Activated naive CD8-positive, alpha-beta T cell treated with anti-CD3 and anti-CD28 coated beads for 36 hours (primary cell): ENCODE measurements around the gene BORCS8. TPM values are rescaled to one million over a fixed set of nuclear protein-coding genes. Genes with fewer than 3 reads are reported as not detected.

Experiments
- DNase-seq: peaks from one replicate; pipeline ENCODE4 v3.0.0; 2021
- H3K27ac Mint-ChIP-seq: one replicate; pipeline ENCODE4 v1.8.0; 2022; ENCODE audit warnings: mild to moderate bottlenecking, moderate library complexity, mixed read lengths
- H3K27me3 Mint-ChIP-seq: one replicate; pipeline ENCODE4 v1.8.0; 2022; ENCODE audit warnings: mild to moderate bottlenecking, mixed read lengths
- H3K36me3 Mint-ChIP-seq: one replicate; pipeline ENCODE4 v1.8.0; 2021; ENCODE audit warnings: mild to moderate bottlenecking, mixed read lengths
- H3K4me1 Mint-ChIP-seq: one replicate; pipeline ENCODE4 v1.8.0; 2021; ENCODE audit warnings: mixed read lengths
- H3K4me3 Mint-ChIP-seq: one replicate; pipeline ENCODE4 v1.8.0; 2022; ENCODE audit warnings: mild to moderate bottlenecking, moderate library complexity, mixed read lengths
- H3K9me3 Mint-ChIP-seq: one replicate; pipeline ENCODE4 v1.8.0; 2022; ENCODE audit warnings: mixed read lengths
- total RNA-seq, 2 experiments: library from RNA; stranded (reverse); gene quantifications; one replicate each; pipeline ENCODE4 v1.2.3, GENCODE V29; 2021

BORCS8 gene
- total RNA-seq, 2 experiments from 2014 or later, result 29.8 to 31.1 TPM

DNA sequence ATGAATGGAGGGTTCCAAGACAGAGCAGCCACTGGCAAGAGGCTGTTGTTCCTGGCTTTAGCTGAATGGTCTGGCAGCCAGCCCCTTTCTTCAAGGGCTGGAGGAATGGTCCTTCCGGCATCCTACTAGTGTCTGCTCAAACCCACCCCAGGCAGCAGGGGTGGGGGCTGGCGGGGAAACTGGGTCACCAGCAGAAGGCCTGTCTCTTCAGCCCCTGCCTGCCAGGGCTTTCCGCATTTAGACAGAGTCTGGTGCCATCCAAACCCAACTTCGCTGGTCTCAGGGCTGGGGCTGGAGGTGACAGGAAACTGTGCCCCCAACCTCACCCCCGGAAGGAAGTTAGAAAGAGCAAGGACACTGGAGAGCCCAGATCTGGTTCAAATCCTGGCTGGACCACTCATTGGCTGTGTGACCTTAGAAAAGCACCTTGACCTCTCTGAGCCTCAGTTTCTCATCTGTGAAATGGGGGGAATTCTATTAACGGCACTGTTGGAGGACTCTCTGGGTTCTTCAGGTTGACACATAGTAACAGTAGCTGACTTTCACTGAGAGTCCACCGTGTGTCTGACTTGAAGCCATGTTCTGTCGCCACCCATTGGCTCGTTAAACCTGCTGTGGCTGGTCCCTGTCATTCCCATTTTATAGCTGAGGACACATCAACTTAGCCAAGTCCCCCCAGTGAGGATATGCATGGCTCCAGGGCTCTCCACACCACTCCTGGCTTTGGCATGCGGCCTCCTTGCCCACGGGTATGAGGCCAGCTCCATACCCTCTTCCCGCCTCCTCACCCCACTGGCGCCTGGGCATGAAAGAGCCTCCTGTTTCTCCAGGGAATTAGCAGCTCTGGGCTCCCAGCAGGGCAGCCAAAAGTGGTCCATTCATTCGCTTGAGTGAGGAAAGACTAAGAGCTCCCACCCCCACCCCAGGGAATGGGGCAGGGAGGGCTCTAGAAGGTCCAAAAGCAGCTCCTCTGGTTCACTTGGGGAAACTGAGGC lies 13.8 kb upstream of the BORCS8 start:
- peaks cover 19% of the 10 kb centered on the region for H3K4me1 Mint-ChIP-seq
- peaks cover 10% of the 10 kb centered on the region for H3K36me3 Mint-ChIP-seq
- no peak overlapping the region for H3K4me3 Mint-ChIP-seq
- DNase-seq, result no peak
- H3K9me3 Mint-ChIP-seq, result no peaks in the 10 kb centered on the region
- peaks cover 15% of the 10 kb centered on the region for H3K27me3 Mint-ChIP-seq
- no peak overlapping the region for H3K27ac Mint-ChIP-seq

DNA sequence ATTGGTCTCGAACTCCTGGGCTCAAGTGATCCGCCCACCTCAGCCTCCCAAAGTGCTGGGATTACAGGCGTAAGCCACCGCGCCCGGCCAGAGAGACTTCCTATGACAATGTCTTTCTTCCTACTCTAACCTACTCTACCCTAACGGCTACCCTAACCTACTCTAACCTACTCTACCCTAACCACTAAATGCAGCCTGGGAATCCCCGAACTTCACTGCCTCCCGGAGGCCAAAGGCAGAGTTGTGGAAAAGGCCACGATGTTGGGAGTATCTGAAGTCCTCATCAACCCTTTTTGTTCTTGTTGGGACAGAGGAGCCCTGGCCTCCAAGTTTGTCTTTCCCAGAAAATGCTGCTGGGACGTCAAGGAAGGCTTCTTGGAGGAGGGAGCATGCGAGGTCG lies 12.2 kb upstream of the BORCS8 start:
- peaks cover 19% of the 10 kb centered on the region for H3K4me1 Mint-ChIP-seq
- peaks cover 19% of the 10 kb centered on the region for H3K36me3 Mint-ChIP-seq

DNA sequence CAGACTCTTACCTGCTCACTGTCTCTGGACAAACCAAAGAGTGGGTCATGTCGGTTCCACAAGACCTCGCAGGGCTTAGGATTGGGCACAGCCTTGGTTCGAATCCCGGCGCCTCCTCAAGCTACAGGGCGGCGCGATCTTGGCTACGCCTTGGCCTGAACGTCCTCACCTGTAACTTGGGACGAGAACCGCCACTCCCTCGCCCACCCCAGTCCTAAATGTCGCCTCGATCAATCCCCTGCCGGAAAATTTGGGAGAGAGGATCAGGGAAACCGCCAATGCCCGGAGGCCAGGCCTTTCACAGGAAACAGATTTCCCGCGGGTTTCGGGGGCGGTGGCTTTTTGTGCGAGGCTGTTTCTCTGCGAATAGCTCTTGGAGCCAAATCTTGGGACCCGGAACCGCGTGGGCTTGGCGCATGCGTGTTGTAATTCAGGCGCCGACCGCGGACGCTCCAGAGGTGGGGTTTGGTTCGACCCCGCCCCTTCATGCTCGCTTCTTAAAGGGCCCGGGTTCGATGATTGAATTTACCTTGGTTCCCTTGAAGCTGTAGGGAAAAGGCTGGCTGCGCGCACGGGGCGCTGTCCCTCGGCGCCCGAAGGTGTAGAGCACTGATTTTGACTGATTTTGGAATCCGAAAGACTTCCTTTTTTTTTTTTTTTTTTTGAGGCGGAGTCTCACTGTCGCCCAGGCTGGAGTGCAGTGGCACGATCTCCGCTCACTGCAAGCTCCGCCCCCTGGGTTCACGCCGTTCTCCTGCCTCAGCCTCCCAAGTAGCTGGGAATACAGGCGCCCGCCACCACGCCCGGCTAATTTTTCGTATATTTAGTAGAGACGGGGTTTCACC lies 11.3 kb upstream of the BORCS8 start, which contains the start of gene NR2C2AP:
NR2C2AP (minus strand) TSS at position 403 of the 845 bp plus-strand sequence; CDS start at position 49, 354 bp downstream.
- no peaks in the 10 kb centered on the region for H3K9me3 Mint-ChIP-seq
- H3K4me3 Mint-ChIP-seq, result peak within 1 kb of the TSS; percentile 94
- H3K27ac Mint-ChIP-seq, result peak within 1 kb of the TSS; percentile 94
- H3K4me1 Mint-ChIP-seq, result peaks cover 19% of the 10 kb centered on the region
- peaks cover 4% of the 10 kb centered on the region for H3K27me3 Mint-ChIP-seq
- H3K36me3 Mint-ChIP-seq, result peaks cover 19% of the 10 kb centered on the region
- peak; percentile 92 for DNase-seq

More for the DNA sequence above, 12.2 kb upstream of the BORCS8 start:
- Mint-ChIP-seq H3K27me3 (peaks cover 8% of the 10 kb centered on the region), H3K4me3 (no peak overlapping the region), H3K9me3 (no peaks in the 10 kb centered on the region), H3K27ac (no peak overlapping the region)
- no peak for DNase-seq

DNA sequence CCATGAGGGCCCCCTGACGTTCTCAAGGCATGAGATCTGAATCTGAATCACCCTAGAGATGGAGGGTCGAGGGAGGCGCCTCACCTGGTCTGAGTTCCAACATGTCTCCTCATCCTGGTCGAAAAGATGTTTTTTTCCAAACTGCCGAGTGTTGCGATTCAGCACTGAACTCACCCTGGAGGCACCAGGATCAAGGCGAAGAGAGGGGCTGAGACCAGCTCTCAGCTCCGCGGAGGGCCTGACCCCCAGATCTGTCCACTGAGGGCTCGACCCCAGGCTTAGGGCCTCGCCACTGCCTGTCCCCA lies 10.7 kb upstream of the BORCS8 start:
- H3K4me3 Mint-ChIP-seq, result peak overlapping the region; percentile 94
- H3K4me1 Mint-ChIP-seq, result peaks cover 17% of the 10 kb centered on the region
- H3K27ac Mint-ChIP-seq, result peak overlapping the region; percentile 94
- no peaks in the 10 kb centered on the region for H3K9me3 Mint-ChIP-seq
- H3K36me3 Mint-ChIP-seq, result peaks cover 19% of the 10 kb centered on the region
- DNase-seq, result no peak
- H3K27me3 Mint-ChIP-seq, result peaks cover 4% of the 10 kb centered on the region

DNA sequence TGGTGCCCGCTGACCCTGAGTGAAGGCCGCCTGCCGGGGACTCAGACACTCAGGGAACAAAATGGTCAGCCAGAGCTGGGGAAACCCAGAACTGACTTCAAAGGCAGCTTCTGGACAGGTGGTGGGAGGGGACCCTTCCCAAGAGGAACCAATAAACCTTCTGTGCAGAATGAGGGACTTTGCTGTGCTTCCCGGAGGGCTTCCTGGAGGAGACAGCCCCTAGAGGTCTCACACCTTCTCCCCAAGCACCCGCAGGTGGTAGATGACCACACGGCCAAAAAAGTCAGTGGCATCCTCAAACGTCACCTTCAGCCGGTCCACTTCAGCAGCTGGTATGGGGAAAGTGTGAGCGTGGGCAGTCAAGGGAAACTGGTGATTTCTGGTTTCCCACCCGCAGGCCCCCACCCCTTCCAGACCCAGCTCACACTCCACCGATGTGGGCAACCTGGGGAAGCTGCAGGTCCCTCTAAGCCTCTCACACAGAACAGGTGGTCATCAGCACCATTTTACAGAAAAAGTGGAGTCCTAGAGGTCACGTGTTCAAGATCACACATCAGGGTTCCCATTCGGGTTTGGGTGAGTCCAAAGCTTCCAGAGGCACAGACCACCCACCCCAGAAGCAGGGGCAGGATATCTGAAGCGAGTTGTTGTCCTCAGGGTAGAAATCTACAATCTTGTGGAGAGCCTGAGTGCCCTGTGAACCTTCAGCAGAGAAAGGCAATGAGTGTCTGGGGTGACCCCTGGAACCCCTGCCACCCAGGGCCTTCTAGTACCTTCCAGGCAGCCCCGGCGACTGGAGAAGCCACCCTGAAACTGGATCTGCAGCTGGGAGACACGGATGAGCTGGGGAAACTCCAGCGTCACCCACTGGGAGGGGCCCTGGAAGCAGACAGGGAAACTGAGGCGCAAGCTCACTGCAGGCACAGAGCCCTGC lies 10.0 kb upstream of the BORCS8 start:
- H3K4me3 Mint-ChIP-seq, result peak overlapping the region; percentile 94
- H3K9me3 Mint-ChIP-seq, result no peaks in the 10 kb centered on the region
- peak overlapping the region; percentile 94 for H3K27ac Mint-ChIP-seq
- DNase-seq, result no peak
- H3K27me3 Mint-ChIP-seq, result peaks cover 3% of the 10 kb centered on the region
- peaks cover 14% of the 10 kb centered on the region for H3K4me1 Mint-ChIP-seq
- peaks cover 19% of the 10 kb centered on the region for H3K36me3 Mint-ChIP-seq

DNA sequence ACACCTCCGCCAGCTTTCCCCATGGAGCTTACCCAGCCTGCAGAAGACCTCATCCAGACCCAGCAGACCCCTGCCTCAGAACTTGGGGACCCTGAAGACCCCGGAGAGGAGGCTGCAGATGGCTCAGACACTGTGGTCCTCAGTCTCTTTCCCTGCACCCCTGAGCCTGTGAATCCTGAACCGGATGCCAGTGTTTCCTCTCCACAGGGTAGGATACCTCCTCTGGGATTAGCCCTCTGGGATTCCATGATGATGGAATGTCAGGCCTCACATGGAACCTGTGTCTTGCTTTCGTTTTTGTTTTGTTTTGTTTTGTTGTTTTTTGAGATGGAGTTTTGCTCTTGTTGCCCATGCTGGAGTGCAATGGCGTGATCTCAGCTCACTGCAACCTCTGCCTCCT lies 2.0 kb upstream of the BORCS8 start:
- peaks cover 2% of the 10 kb centered on the region for H3K36me3 Mint-ChIP-seq
- H3K4me1 Mint-ChIP-seq, result peaks cover 26% of the 10 kb centered on the region
- peak overlapping the region; percentile 95 for H3K4me3 Mint-ChIP-seq
- no peaks in the 10 kb centered on the region for H3K27me3 Mint-ChIP-seq
- no peak for DNase-seq
- H3K9me3 Mint-ChIP-seq, result no peaks in the 10 kb centered on the region
- peak overlapping the region; percentile 11 for H3K27ac Mint-ChIP-seq

DNA sequence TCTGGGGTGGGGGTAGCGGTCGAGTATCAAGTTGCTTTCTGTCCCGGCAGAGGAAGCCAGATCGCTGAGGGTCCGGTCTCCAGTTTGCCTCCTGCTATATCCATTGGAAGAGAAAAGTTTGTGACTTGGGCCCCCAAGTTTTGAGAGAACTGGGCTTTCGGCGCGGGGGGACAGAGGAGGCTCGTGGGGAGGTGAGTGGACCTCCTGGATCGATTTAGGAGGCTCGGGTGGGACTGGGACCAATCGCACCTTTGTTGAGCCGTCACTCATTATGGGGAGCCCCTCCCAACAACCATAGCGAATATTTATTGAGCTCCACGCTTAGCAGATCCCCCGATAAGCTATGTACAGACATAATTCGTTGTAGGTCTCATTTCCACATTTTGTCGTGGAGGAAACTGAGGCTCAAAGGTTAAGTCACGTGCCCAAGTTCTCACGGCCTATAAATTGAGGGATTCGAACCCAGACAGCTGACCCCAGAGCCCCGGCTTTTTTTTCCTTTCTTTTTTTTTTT lies 1.0 kb upstream of the BORCS8 start:
- Mint-ChIP-seq H3K27me3 (no peaks in the 10 kb centered on the region), H3K27ac (peak overlapping the region; percentile 96), H3K4me3 (peak overlapping the region; percentile 95), H3K9me3 (no peaks in the 10 kb centered on the region), H3K4me1 (peaks cover 26% of the 10 kb centered on the region), H3K36me3 (peaks cover 2% of the 10 kb centered on the region)
- no peak for DNase-seq

DNA sequence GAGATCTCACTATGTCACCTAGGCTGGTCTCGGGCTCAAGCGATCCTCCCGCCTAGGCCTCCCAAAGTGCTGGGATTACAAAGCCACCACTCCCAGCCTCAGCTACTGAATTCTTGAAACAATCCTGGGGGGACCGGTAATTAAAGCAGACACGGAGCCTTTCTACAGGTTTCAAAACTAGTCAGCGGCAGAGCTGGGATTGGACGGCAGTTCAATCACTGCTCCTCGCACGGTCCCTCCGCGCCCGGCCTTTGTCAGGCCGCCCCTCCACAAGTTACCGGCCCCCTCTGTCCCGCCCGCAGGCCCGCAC lies 229 bp downstream of the BORCS8 start:
- peak overlapping the region; percentile 96 for H3K27ac Mint-ChIP-seq

DNA sequence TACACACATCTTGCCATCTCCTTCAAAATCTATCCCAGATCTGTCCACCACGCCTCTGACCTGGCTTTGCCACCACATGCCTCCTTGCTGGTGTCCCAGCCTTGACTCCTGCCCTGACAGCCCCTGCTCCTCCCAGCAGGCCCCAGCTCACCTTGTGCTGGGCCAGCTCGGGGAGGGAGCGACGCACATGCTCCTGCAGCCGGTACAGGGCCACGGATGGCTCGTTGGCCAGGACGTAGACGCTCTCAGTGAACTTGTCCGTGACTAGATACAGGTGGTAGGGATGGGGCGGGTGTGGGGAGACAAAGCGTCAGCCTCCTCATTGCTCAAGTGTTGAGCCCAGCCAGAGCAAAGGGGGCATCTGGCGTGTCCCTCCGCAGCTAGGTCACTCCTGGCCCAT lies 5.2 kb downstream of the BORCS8 start:
- Mint-ChIP-seq H3K4me3 (no peak overlapping the region), H3K4me1 (peaks cover 18% of the 10 kb centered on the region), H3K27me3 (no peaks in the 10 kb centered on the region), H3K36me3 (peaks cover 19% of the 10 kb centered on the region), H3K9me3 (peaks cover 5% of the 10 kb centered on the region), H3K27ac (peak overlapping the region; percentile 72)
- DNase-seq, result no peak

More for the DNA sequence above, 229 bp downstream of the BORCS8 start:
- H3K36me3 Mint-ChIP-seq, result peaks cover 10% of the 10 kb centered on the region
- peaks cover 2% of the 10 kb centered on the region for H3K9me3 Mint-ChIP-seq
- no peaks in the 10 kb centered on the region for H3K27me3 Mint-ChIP-seq
- H3K4me3 Mint-ChIP-seq, result peak overlapping the region; percentile 95
- peaks cover 26% of the 10 kb centered on the region for H3K4me1 Mint-ChIP-seq
- no peak for DNase-seq

DNA sequence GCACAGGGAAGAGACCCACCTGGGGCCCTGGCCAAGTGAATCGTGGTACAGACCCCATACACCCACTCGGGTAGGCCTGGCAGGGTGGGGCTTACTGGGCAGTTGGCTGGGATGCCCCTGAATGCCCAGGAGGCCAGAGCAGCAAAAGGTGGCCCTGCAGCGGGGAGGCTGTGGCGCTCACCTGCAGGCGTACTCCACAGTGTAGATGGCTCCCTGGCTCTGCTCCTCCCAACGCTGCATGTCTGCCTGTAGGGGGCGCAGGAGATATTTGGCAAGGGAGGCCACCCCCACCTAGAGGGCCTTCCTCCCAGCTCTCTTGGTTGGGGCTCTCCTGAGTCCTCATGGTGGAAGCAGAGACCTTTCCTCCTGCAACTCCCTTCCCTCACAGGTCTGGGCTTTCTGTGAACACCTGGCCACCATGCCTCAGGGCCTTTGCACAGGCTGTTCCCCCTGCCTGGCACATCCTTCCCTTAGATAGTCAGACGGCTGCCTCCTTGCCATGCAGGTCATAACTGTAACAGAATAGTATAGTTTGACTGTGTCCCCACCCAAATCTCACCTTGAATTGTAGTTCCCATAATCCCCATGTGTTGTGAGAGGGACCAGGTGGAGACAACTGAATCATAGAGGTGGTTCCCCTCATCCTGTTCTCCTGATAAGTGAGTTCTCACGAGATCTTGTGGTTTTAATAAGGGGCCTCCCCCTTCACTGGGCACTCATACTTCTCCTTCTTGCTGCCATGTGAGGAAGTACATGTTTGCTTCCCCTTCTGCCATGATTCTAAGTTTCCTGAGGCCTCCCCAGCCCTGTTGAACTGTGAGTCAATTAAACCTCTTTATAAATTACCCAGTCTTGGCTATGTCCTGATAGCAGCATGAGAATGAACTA lies 5.9 kb downstream of the BORCS8 start:
- peak; percentile 60 for DNase-seq
- Mint-ChIP-seq H3K4me3 (no peak overlapping the region), H3K4me1 (peaks cover 14% of the 10 kb centered on the region), H3K27ac (peak overlapping the region; percentile 72), H3K36me3 (peaks cover 19% of the 10 kb centered on the region), H3K9me3 (peaks cover 5% of the 10 kb centered on the region), H3K27me3 (no peaks in the 10 kb centered on the region)

DNA sequence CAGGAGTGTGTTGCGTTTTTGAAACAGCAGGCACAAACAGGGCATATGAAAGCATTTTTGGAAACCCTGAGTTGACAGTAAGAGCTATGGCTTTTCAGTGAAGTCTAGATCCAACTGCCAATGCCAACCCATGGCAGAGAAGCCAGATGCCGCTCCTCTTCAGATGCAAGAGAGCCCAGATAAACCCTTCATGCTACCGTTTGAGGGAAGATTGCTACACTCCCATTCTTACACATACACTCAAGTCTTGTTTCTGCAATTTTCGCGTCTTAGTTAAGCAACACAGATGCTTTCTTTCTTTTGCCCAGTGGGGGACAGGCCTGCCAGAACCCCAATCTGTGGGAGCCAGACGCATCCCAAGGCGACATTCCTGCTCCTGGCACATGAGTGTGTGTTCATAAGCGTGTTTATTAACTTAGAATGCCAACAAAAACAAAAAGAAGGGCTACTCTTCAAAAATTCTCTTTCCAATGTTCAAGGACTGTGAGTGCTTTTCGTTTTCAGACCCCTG lies 10.4 kb downstream of the BORCS8 start:
- DNase-seq, result no peak
- H3K27ac Mint-ChIP-seq, result no peak overlapping the region
- no peak overlapping the region for H3K4me3 Mint-ChIP-seq
- H3K4me1 Mint-ChIP-seq, result peaks cover 6% of the 10 kb centered on the region
- H3K27me3 Mint-ChIP-seq, result no peaks in the 10 kb centered on the region
- H3K36me3 Mint-ChIP-seq, result peaks cover 20% of the 10 kb centered on the region
- peaks cover 2% of the 10 kb centered on the region for H3K9me3 Mint-ChIP-seq

DNA sequence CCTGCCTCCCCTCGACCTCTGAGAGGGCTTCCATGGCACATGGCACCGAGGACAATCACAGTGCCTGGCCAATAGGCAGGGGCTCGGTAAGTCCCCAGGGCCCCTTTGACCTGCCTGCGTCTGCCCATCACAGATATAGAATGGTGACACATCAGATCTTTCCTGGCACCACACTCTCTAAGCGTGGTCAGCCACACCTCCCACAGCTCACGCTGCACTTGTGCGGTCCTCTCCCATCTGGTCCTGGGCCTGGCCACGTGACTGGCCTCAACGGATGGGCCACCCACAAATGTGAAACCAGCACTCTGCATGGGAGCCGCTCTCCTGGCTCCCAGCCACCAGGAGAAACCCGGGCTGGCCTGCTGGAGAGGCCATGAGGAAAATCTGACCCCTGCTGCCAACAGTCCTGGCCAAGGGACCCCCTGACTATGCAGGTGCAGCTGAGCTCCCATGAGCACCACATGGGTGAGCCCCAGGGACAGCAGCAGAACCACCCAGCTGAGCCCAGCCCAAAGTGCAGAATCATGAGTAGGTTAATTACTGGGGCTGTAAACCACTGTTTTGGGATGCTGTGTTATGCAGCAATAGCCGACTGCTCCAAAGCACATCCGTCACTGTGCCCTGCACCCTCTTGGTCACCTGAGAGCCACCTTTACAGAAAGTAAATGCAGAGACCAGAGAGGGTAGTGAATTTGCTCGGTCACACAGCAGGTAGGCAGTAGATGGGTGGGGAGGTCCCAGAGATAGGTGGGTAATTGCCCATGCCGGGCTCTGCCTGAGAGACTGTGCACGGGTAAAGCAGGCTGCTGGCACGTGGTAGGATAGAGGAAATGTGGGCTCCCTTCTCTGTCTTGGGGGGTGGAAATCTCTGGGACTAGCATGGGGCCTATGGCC lies 12.2 kb downstream of the BORCS8 start:
- H3K9me3 Mint-ChIP-seq, result no peaks in the 10 kb centered on the region
- no peaks in the 10 kb centered on the region for H3K27me3 Mint-ChIP-seq
- H3K4me3 Mint-ChIP-seq, result no peak overlapping the region
- no peak overlapping the region for H3K27ac Mint-ChIP-seq
- peaks cover 11% of the 10 kb centered on the region for H3K36me3 Mint-ChIP-seq
- DNase-seq, result no peak
- H3K4me1 Mint-ChIP-seq, result no peaks in the 10 kb centered on the region

DNA sequence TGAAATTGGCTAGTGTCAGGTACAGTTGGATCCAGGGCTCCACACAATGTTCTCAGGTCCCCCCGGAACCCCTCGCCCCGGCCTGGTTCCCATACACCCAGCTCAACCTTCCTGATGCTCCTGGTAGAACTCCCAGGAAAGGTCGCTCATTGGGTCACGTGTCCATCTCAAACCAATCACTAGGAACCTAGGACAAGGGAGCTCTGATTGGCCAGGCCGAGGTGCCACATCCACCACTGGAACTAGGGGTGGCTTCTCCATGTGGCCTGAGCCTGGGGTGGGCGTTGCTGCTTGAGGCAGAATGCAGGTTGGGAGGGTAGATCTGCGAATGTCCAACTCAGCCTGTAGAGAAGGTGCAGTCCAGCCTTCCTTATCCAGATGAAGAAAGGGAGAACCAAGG lies 15.0 kb downstream of the BORCS8 start:
- DNase-seq, result no peak
- no peak overlapping the region for H3K4me3 Mint-ChIP-seq
- H3K27me3 Mint-ChIP-seq, result no peaks in the 10 kb centered on the region
- no peak overlapping the region for H3K27ac Mint-ChIP-seq
- H3K36me3 Mint-ChIP-seq, result peaks cover 11% of the 10 kb centered on the region
- no peaks in the 10 kb centered on the region for H3K9me3 Mint-ChIP-seq
- H3K4me1 Mint-ChIP-seq, result no peaks in the 10 kb centered on the region
